ENCODE measurements around the gene KCNJ14.

The KCNJ14 gene

GRCh38 chr19:48436586-48436985 is 18.8 kb upstream of the KCNJ14 start:
- no peak for DNase-seq (ENCODE audit: low read depth)
- no peak for TF ChIP-seq CTCF (IDR thresholded peaks at IDR 0.05; ENCODE audit: low read length, missing control alignments)
- H3K4me3 ChIP-seq (replicated peaks; ENCODE audit: low read depth, low read length) = no peak overlapping the region

GRCh38 chr19:48441360-48442050 is 13.9 kb upstream of the KCNJ14 start:
- TF ChIP-seq CTCF (IDR thresholded peaks at IDR 0.05; ENCODE audit: low read length, missing control alignments) = no peak
- H3K4me3 ChIP-seq (replicated peaks; ENCODE audit: low read depth, low read length) = no peak overlapping the region
- no peak for DNase-seq (ENCODE audit: low read depth)

GRCh38 chr19:48442116-48443035 is 13.0 kb upstream of the KCNJ14 start:
- H3K4me3 ChIP-seq (replicated peaks; ENCODE audit: low read depth, low read length) = no peak overlapping the region
- no peak for TF ChIP-seq CTCF (IDR thresholded peaks at IDR 0.05; ENCODE audit: low read length, missing control alignments)
- no peak for DNase-seq (ENCODE audit: low read depth)

GRCh38 chr19:48443256-48443655 is 12.1 kb upstream of the KCNJ14 start:
- no peak overlapping the region for H3K4me3 ChIP-seq (replicated peaks; ENCODE audit: low read depth, low read length)
- TF ChIP-seq CTCF (IDR thresholded peaks at IDR 0.05; ENCODE audit: low read length, missing control alignments) = no peak
- no peak for DNase-seq (ENCODE audit: low read depth)

- H3K4me3 ChIP-seq (replicated peaks; ENCODE audit: low read depth, low read length) = no peak overlapping the region
- no peak for TF ChIP-seq CTCF (IDR thresholded peaks at IDR 0.05; ENCODE audit: low read length, missing control alignments)
- DNase-seq (ENCODE audit: low read depth) = no peak
These were observed 11.6 kb upstream of the KCNJ14 start for GRCh38 chr19:48443731-48444128.

- no peak for TF ChIP-seq CTCF (IDR thresholded peaks at IDR 0.05; ENCODE audit: low read length, missing control alignments)
- no peak for DNase-seq (ENCODE audit: low read depth)
These were observed 11.0 kb upstream of the KCNJ14 start for GRCh38 chr19:48444129-48444935.

More at GRCh38 chr19:48444129-48444935, 11.0 kb upstream of the KCNJ14 start:
- H3K4me3 ChIP-seq (replicated peaks; ENCODE audit: low read depth, low read length) = peak overlapping the region; percentile 99

Data from fibroblast of pulmonary artery (primary cell).